ENCODE results near the gene IQCN. TPM values are rescaled to one million over a fixed set of nuclear protein-coding genes. Genes with fewer than 3 reads are reported as not detected.

Gene IQCN
- total and polyA plus RNA-seq, 2 of the 4 experiments (the other 2 are of a cell fraction), result 0.18 to 0.67 TPM

DNA sequence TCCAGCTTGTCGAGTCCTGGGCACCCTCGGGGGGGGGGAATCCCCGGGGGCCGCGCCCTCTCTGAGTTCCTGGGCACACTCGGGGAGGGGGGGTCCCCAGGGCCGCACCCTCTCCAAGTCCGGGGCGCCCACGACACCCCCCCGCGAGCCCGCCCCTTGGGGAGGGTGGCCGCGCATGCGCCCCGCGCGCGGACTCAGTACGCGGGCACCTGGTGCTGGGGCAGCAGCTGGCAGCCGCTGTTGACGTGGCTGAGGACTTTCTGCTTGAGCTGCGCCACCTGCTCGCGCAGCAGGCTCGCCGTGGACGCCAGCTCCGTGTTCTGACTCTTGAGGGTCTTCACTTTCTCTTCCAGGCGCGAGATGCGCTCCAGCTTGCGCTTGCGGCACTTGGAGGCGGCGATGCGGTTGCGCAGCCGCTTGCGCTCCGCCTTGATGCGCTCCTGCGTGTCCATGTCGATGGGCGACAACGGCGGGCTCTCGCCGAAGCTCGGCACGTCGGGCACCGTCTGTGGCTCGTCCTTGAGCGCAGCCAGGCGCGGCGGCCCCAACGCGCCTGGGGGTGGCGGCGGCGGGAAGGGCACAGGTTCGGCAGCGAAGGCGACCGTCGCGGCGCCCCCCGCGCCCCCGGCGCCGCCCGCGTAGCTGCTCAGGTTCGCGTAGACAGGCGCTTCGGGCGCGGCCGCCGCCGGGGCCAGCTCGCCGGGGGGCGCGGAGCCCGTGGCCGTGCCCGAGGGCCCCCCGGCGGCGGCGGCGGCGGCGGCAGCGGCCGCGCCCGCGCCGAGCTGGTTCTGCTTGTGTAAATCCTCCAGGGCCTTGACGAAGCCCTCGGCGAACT, 6.2 kb upstream of the IQCN start (continued):
- TF ChIP-seq MXI1 (IDR thresholded peaks at IDR 0.05; ENCODE audit: borderline replicate concordance, low read depth, low read length) (no peak), MAFK (IDR thresholded peaks at IDR 0.05; ENCODE audit: low read depth, low read length) (no peak), RAD21 (IDR thresholded peaks at IDR 0.05; ENCODE audit: low read length) (no peak), POLR2A (IDR thresholded peaks at IDR 0.05; ENCODE audit: low read depth, low read length) (no peak)

All from IMR-90 (cell line).